Measurements from ENCODE around the gene PCP4.

PCP4 gene

GRCh38 chr21:39840373-39841097 lies 26.7 kb upstream of the PCP4 start:
- Mint-ChIP-seq H3K4me1 (peaks cover 10% of the 10 kb centered on the region), H3K27ac (no peak overlapping the region), H3K4me3 (no peak overlapping the region), H3K36me3 (ENCODE audit: low read depth) (no peaks in the 10 kb centered on the region), H3K27me3 (ENCODE audit: low read depth, poor library complexity) (peaks cover 12% of the 10 kb centered on the region), H3K9me3 (no peaks in the 10 kb centered on the region)
- TF ChIP-seq, protein P1, sequence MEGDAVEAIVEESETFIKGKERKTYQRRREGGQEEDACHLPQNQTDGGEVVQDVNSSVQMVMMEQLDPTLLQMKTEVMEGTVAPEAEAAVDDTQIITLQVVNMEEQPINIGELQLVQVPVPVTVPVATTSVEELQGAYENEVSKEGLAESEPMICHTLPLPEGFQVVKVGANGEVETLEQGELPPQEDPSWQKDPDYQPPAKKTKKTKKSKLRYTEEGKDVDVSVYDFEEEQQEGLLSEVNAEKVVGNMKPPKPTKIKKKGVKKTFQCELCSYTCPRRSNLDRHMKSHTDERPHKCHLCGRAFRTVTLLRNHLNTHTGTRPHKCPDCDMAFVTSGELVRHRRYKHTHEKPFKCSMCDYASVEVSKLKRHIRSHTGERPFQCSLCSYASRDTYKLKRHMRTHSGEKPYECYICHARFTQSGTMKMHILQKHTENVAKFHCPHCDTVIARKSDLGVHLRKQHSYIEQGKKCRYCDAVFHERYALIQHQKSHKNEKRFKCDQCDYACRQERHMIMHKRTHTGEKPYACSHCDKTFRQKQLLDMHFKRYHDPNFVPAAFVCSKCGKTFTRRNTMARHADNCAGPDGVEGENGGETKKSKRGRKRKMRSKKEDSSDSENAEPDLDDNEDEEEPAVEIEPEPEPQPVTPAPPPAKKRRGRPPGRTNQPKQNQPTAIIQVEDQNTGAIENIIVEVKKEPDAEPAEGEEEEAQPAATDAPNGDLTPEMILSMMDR (IDR thresholded peaks at IDR 0.05): no peak
- no peak for DNase-seq

DNA sequence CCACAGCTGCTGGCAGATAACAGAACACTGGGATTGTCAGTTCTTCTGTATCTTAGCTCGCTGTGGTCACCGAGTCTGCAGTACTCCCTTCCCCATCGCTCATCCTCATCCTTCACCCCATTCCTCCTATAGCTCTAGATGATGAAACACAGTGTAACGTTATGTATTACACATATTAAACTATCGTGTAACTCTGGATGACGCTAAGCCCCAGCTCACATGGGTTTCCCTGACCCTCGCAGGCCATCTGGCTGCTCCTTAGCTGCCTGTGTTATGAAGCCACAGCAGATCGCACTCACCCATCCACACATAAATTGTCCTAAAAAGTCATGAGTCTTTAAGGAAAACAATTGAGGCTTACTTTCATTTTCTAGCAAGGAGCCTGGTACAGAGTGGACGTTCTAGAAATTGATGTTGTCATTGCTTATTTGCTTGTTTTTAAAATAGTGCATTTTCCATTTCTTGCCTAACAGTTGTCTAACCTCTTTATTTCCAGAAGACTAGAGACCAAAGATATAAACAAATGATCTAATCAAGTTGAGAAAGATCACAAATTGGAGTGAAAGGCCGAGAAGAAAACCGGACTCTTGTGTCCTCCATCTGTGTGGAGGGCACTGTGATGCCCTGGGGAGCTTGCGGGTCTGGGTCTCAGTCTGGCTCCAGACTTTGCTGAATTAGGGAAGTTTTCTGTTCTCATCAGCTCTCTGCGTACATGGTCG lies 24.3 kb upstream of the PCP4 start:
- DNase-seq: no peak
- Mint-ChIP-seq H3K9me3 (no peaks in the 10 kb centered on the region), H3K4me3 (no peak overlapping the region), H3K36me3 (ENCODE audit: low read depth) (no peaks in the 10 kb centered on the region), H3K4me1 (peaks cover 10% of the 10 kb centered on the region), H3K27ac (peak overlapping the region; percentile 47), H3K27me3 (ENCODE audit: low read depth, poor library complexity) (peaks cover 3% of the 10 kb centered on the region)
- TF ChIP-seq, protein P1 (IDR thresholded peaks at IDR 0.05): no peak

- H3K4me3 Mint-ChIP-seq: no peak overlapping the region
- H3K9me3 Mint-ChIP-seq: no peaks in the 10 kb centered on the region
- peaks cover 3% of the 10 kb centered on the region for H3K27me3 Mint-ChIP-seq (ENCODE audit: low read depth, poor library complexity)
- DNase-seq: no peak
- TF ChIP-seq, protein P1 (IDR thresholded peaks at IDR 0.05): no peak
- H3K27ac Mint-ChIP-seq: no peak overlapping the region
- H3K4me1 Mint-ChIP-seq: peaks cover 10% of the 10 kb centered on the region
- no peaks in the 10 kb centered on the region for H3K36me3 Mint-ChIP-seq (ENCODE audit: low read depth)
These were observed 23.8 kb upstream of the PCP4 start for GRCh38 chr21:39843483-39843882.

DNA sequence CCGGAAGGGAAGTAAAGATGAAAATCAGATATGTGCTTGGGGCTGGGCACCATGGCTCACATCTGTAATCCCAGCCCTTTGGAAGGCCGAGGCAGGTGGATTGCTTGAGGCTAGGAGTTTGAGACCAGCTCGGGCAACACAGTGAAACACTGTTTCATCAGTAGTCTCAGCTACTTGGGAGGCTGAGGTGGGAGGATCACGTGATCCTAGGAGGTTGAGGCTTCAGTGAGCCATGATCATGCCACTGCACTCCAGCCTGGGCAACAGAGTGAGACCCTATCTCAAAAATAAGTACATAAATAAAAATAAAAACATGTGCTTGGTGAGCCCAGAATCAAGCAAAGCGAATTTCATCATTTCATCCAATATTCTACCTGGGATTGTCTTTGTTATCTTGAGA lies 23.3 kb upstream of the PCP4 start:
- TF ChIP-seq, protein P1 (IDR thresholded peaks at IDR 0.05): no peak
- Mint-ChIP-seq H3K36me3 (ENCODE audit: low read depth) (no peaks in the 10 kb centered on the region), H3K4me1 (peaks cover 10% of the 10 kb centered on the region), H3K27me3 (ENCODE audit: low read depth, poor library complexity) (peaks cover 3% of the 10 kb centered on the region), H3K9me3 (no peaks in the 10 kb centered on the region), H3K27ac (peak overlapping the region; percentile 53), H3K4me3 (no peak overlapping the region)
- DNase-seq: no peak

GRCh38 chr21:39845571-39846130 lies 21.6 kb upstream of the PCP4 start:
- TF ChIP-seq, protein P1 (IDR thresholded peaks at IDR 0.05): no peak
- no peaks in the 10 kb centered on the region for H3K9me3 Mint-ChIP-seq
- DNase-seq: no peak
- no peaks in the 10 kb centered on the region for H3K36me3 Mint-ChIP-seq (ENCODE audit: low read depth)
- peaks cover 3% of the 10 kb centered on the region for H3K27me3 Mint-ChIP-seq (ENCODE audit: low read depth, poor library complexity)
- H3K4me1 Mint-ChIP-seq: peaks cover 10% of the 10 kb centered on the region
- H3K4me3 Mint-ChIP-seq: no peak overlapping the region
- no peak overlapping the region for H3K27ac Mint-ChIP-seq
